ENCODE data around the gene EFCAB11. TPM values are rescaled to one million over a fixed set of nuclear protein-coding genes. Genes with fewer than 3 reads are reported as not detected.

The EFCAB11 gene
- total RNA-seq, 2 experiments from 2014 or later = 0.36 to 0.47 TPM

DNA sequence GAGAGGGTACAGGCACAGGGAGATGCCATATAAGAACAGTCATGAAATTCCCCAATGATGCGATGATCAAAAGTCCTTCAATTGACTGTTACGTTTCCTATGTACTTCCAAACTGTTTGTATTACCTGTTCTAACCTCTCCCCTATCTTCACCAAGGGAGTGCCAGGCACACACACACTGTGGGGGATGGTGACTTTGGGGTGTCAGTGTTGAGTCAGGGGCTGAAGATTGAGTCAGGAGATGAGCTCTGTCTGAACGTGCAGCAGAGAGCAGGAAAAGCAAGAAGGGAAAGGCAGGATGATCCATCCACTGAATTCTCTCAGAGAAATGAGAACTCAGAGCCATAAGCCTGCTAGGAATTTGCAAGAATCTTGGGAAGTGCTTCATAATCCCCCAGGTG, 153.4 kb downstream of the EFCAB11 start:
- H3K4me3 Mint-ChIP-seq = no peak overlapping the region
- POLR2A ChIA-PET = no interaction called here
- H3K36me3 ChIP-seq (ENCODE audit: insufficient read depth, low read length) = no peaks in the 10 kb centered on the region
- CTCF ChIA-PET = no interaction called here
- intact Hi-C loops (cut with DNase I, micrococcal nuclease) = no loop called here
- H3K9me3 Mint-ChIP-seq = no peaks in the 10 kb centered on the region
- H3K4me1 Mint-ChIP-seq (ENCODE audit: low read depth) = no peaks in the 10 kb centered on the region
- H3K27me3 ChIP-seq (ENCODE audit: control insufficient read depth in 1 of 2, insufficient read depth in 2 of 2, low read length in 2 of 2) = no peaks in the 10 kb centered on the region
- DNase-seq (no peak), ATAC-seq (ENCODE audit: poor library complexity) (no peak)
- H3K9me3 ChIP-seq (ENCODE audit: control insufficient read depth in 1 of 2, insufficient read depth in 1 of 2, low read length in 2 of 2) = no peaks in the 10 kb centered on the region
- no peak overlapping the region for H3K4me3 ChIP-seq (ENCODE audit: low read length)
- H3K27ac Mint-ChIP-seq = no peak overlapping the region
- TF ChIP-seq, protein P1, sequence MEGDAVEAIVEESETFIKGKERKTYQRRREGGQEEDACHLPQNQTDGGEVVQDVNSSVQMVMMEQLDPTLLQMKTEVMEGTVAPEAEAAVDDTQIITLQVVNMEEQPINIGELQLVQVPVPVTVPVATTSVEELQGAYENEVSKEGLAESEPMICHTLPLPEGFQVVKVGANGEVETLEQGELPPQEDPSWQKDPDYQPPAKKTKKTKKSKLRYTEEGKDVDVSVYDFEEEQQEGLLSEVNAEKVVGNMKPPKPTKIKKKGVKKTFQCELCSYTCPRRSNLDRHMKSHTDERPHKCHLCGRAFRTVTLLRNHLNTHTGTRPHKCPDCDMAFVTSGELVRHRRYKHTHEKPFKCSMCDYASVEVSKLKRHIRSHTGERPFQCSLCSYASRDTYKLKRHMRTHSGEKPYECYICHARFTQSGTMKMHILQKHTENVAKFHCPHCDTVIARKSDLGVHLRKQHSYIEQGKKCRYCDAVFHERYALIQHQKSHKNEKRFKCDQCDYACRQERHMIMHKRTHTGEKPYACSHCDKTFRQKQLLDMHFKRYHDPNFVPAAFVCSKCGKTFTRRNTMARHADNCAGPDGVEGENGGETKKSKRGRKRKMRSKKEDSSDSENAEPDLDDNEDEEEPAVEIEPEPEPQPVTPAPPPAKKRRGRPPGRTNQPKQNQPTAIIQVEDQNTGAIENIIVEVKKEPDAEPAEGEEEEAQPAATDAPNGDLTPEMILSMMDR (IDR thresholded peaks at IDR 0.05) = no peak
- H3K4me1 ChIP-seq (ENCODE audit: insufficient read depth, low read length) = no peaks in the 10 kb centered on the region
- no peak overlapping the region for H3K27ac ChIP-seq (ENCODE audit: low read depth in 1 of 2, low read length in 2 of 2)
- no peaks in the 10 kb centered on the region for H3K36me3 Mint-ChIP-seq (ENCODE audit: low read depth)
- no peaks in the 10 kb centered on the region for H3K27me3 Mint-ChIP-seq

DNA sequence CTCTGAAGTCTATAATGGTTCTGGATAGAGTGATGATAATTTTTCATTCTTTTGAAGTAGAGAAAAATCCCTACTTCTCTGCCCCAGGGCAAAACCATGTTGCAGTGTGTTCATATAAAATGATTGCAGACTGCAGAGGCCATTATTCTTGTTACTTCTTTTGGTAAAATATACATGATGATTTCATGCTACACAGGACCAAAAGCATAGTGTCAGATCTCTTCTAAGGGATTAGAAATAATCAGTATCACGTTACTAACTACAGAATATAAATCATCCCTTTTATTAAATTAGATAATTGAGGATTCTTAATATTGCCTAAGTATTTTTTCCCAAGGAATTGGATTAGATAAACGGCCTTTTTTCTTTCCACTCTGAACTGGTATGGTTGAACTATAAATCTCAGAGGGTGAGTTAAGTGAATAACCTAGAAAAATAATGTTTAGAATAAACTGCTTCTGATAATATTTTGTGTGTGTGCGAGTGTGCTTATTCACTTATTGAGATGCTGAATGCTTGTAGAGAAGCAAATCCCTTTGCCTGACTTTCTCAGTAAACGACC, 156.2 kb downstream of the EFCAB11 start:
- Histone ChIP-seq H3K27ac (ENCODE audit: low read depth in 1 of 2, low read length in 2 of 2) (no peak overlapping the region), H3K27me3 (ENCODE audit: control insufficient read depth in 1 of 2, insufficient read depth in 2 of 2, low read length in 2 of 2) (no peaks in the 10 kb centered on the region), H3K4me3 (ENCODE audit: low read length) (no peak overlapping the region), H3K9me3 (ENCODE audit: control insufficient read depth in 1 of 2, insufficient read depth in 1 of 2, low read length in 2 of 2) (no peaks in the 10 kb centered on the region), H3K36me3 (ENCODE audit: insufficient read depth, low read length) (no peaks in the 10 kb centered on the region), H3K4me1 (ENCODE audit: insufficient read depth, low read length) (no peaks in the 10 kb centered on the region)
- CTCF ChIA-PET = no interaction called here
- H3K27ac Mint-ChIP-seq = no peak overlapping the region
- no peaks in the 10 kb centered on the region for H3K36me3 Mint-ChIP-seq (ENCODE audit: low read depth)
- TF ChIP-seq, protein P1 (IDR thresholded peaks at IDR 0.05) = no peak
- POLR2A ChIA-PET = interaction anchor here (0.6 kb wide), 1 partner anchor 13 kb away, joined by 4 read pairs; no protein-coding TSS in a partner anchor
- no peaks in the 10 kb centered on the region for H3K4me1 Mint-ChIP-seq (ENCODE audit: low read depth)
- no peak for ATAC-seq (ENCODE audit: poor library complexity)
- DNase-seq = no peak
- H3K9me3 Mint-ChIP-seq = no peaks in the 10 kb centered on the region
- no peaks in the 10 kb centered on the region for H3K27me3 Mint-ChIP-seq
- intact Hi-C loops (cut with DNase I, micrococcal nuclease) = no loop called here
- H3K4me3 Mint-ChIP-seq = no peak overlapping the region

DNA sequence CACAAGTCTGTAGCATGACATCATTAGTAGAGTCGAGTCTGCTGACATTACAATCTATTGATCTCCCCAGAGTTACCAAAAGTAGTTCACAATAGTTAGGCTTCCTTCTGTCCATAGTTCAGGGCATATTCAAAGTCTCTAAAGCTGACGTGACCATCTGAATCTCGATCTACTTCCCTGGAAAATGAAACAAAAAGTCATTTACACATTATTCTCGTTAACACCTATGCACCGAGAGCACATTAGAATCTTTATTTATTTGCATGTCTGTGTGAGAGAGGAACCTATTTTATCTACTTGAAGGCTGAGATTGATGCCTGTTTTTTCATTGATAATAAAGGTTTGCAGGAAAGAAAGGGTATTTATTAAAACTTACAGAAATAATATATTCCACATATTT, 157.4 kb downstream of the EFCAB11 start:
- POLR2A ChIA-PET = no interaction called here
- Mint-ChIP-seq H3K4me3 (no peak overlapping the region), H3K27me3 (no peaks in the 10 kb centered on the region), H3K27ac (no peak overlapping the region), H3K4me1 (ENCODE audit: low read depth) (no peaks in the 10 kb centered on the region), H3K9me3 (no peaks in the 10 kb centered on the region), H3K36me3 (ENCODE audit: low read depth) (no peaks in the 10 kb centered on the region)
- Histone ChIP-seq H3K27ac (ENCODE audit: low read depth in 1 of 2, low read length in 2 of 2) (no peak overlapping the region), H3K9me3 (ENCODE audit: control insufficient read depth in 1 of 2, insufficient read depth in 1 of 2, low read length in 2 of 2) (no peaks in the 10 kb centered on the region), H3K36me3 (ENCODE audit: insufficient read depth, low read length) (no peaks in the 10 kb centered on the region), H3K4me1 (ENCODE audit: insufficient read depth, low read length) (no peaks in the 10 kb centered on the region), H3K4me3 (ENCODE audit: low read length) (no peak overlapping the region), H3K27me3 (ENCODE audit: control insufficient read depth in 1 of 2, insufficient read depth in 2 of 2, low read length in 2 of 2) (no peaks in the 10 kb centered on the region)
- TF ChIP-seq, protein P1 (IDR thresholded peaks at IDR 0.05) = no peak
- CTCF ChIA-PET = no interaction called here
- intact Hi-C loops (cut with DNase I, micrococcal nuclease) = no loop called here
- no peak for DNase-seq
- ATAC-seq (ENCODE audit: poor library complexity) = no peak
